Upper lobe of left lung (tissue), 6 donors: ENCODE data around the gene LHX2. TPM values are rescaled to one million over a fixed set of nuclear protein-coding genes. Genes with fewer than 3 reads are reported as not detected.

Source experiments
- ATAC-seq, 2 donors: fragments of 200-7000 bp; cut with Tn5 transposase; one replicate each; pipeline ENCODE4 v1.9.1; 2022; ENCODE audit warnings: mild to moderate bottlenecking in 2 of 2, moderate library complexity in 2 of 2; ENCODE audit not compliant: low FRiP score in 2 of 2
- DNase-seq, 2 donors: peaks; one replicate each; pipeline ENCODE4 v3.0.0-alpha.2; 2019 to 2020
- H3K27ac ChIP-seq, 4 donors: fragments of 200-600 bp; sonication (generic); one replicate each; pipeline ENCODE4 v1.5.1; 2016 to 2019
- H3K27me3 ChIP-seq, 4 donors: fragments of 200-600 bp; sonication (generic); one replicate each; pipeline ENCODE4 v1.5.1; 2017 to 2019
- H3K36me3 ChIP-seq, 4 donors: fragments of 200-600 bp; sonication (generic); one replicate each; pipeline ENCODE4 v1.5.1; 2016 to 2019
- H3K4me1 ChIP-seq, 4 donors: fragments of 200-600 bp; sonication (generic); one replicate each; pipeline ENCODE4 v1.5.1; 2018 to 2019
- H3K4me3 ChIP-seq, 4 donors: fragments of 200-600 bp; sonication (generic); one replicate each; pipeline ENCODE4 v1.5.1; 2017 to 2019; ENCODE audit warnings: mild to moderate bottlenecking in 2 of 4, moderate library complexity in 1 of 4
- H3K9me3 ChIP-seq, 4 donors: fragments of 200-600 bp; sonication (generic); one replicate each; pipeline ENCODE4 v1.5.1; 2018 to 2019
- EP300 ChIP-seq, 4 donors: sonication (generic); formaldehyde crosslinking; IDR thresholded peaks; one replicate each; pipeline ENCODE4 v1.5.1; 2017; ENCODE audit warnings: antibody characterized with exemption in 4 of 4, control low read depth in 2 of 4
- POLR2A ChIP-seq, 4 donors: fragments of 450-650 bp; IDR thresholded peaks; one replicate each; pipeline ENCODE4 v1.5.1; 2016 to 2017; ENCODE audit warnings: antibody characterized with exemption in 4 of 4, mild to moderate bottlenecking in 2 of 4
- POLR2AphosphoS5 ChIP-seq, 2 donors: sonication (generic); formaldehyde crosslinking; IDR thresholded peaks; one replicate each; pipeline ENCODE4 v1.5.1; 2017; ENCODE audit warnings: antibody characterized with exemption in 2 of 2
- WGBS, 2 donors: methylation state at CpG; one replicate each; pipeline ENCODE4 v1.1.5; 2017 to 2018; 5-methylcytosine and 5-hydroxymethylcytosine counted together
- total RNA-seq, 6 donors: library from RNA; depleted of rRNA in 4 of 6; stranded (reverse); fragments of >200 nt in 4 of 6; gene quantifications; one replicate each; pipeline versions ENCODE4 v1.1.0 to v1.2.1, GENCODE V29; 2016 to 2021
- TF ChIP-seq, protein P1 (sequence below), 6 experiments: fragments of 450-650 bp in 4 of 6; fragments of 200-600 bp in 2 of 6; sonication (generic) in 2 of 6; IDR thresholded peaks; one replicate each; pipeline ENCODE4 v1.5.1; 2016 to 2019; ENCODE audit warnings: antibody characterized with exemption in 6 of 6
- donor health status: DM: no; HTN: no; CAD: no; lungs with moderate emphysema.
- donor health status: DM: no; HTN: yes; CAD: no; lungs with severe emphysema.

The LHX2 gene
- total RNA-seq, 6 donors from 2014 or later = not detected

GRCh38 chr9:124003636-124004349 lies 7.8 kb upstream of the LHX2 start:
- DNase-seq (no peak), ATAC-seq (no peak)
- H3K36me3 ChIP-seq = no peaks in the 10 kb centered on the region
- H3K4me3 ChIP-seq = no peak overlapping the region
- H3K9me3 ChIP-seq = no peaks in the 10 kb centered on the region
- peaks cover 2 to 88% (median 44%) of the 10 kb centered on the region in 4 donors for H3K27me3 ChIP-seq
- TF ChIP-seq POLR2AphosphoS5 (IDR thresholded peaks at IDR 0.05) = no peak
- TF ChIP-seq POLR2A (IDR thresholded peaks at IDR 0.05) = no peak
- TF ChIP-seq, protein P1, sequence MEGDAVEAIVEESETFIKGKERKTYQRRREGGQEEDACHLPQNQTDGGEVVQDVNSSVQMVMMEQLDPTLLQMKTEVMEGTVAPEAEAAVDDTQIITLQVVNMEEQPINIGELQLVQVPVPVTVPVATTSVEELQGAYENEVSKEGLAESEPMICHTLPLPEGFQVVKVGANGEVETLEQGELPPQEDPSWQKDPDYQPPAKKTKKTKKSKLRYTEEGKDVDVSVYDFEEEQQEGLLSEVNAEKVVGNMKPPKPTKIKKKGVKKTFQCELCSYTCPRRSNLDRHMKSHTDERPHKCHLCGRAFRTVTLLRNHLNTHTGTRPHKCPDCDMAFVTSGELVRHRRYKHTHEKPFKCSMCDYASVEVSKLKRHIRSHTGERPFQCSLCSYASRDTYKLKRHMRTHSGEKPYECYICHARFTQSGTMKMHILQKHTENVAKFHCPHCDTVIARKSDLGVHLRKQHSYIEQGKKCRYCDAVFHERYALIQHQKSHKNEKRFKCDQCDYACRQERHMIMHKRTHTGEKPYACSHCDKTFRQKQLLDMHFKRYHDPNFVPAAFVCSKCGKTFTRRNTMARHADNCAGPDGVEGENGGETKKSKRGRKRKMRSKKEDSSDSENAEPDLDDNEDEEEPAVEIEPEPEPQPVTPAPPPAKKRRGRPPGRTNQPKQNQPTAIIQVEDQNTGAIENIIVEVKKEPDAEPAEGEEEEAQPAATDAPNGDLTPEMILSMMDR (IDR thresholded peaks at IDR 0.05) = no peak
- no peak for TF ChIP-seq EP300 (IDR thresholded peaks at IDR 0.05)
- WGBS, 2 donors = 3 to 7% methylated on average over 4 of the region's 4 CpGs
- no peak overlapping the region for H3K27ac ChIP-seq
- H3K4me1 ChIP-seq = peaks cover 14 to 26% (median 17%) of the 10 kb centered on the region in 4 donors

DNA sequence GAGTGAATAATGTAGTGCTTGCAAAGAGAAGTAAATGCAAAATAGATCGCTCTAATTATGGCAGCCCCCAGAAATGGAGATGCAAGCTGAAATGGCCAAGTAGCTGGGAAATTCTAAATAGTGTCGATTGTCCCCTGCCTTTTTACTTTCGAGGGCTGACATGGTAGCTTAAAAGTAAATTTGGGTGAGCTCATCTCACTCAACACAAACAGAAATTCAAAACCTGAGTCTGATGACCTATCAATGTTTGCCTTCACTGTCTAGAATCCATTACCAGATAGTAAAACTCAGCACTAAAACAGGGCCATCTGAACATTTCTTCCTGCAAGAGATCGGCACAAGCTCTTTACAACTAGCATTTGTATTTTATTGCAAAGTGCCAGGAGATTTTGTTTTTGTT lies 7.0 kb upstream of the LHX2 start:
- Histone ChIP-seq H3K27me3 (peaks cover 2 to 90% (median 49%) of the 10 kb centered on the region in 4 donors), H3K27ac (no peak overlapping the region), H3K4me3 (no peak overlapping the region), H3K9me3 (no peaks in the 10 kb centered on the region), H3K4me1 (peaks cover 14 to 28% (median 16%) of the 10 kb centered on the region in 4 donors), H3K36me3 (no peaks in the 10 kb centered on the region)
- ATAC-seq (no peak), DNase-seq (no peak)
- 11 to 17% methylated on average over 4 of the region's 4 CpGs for WGBS, 2 donors
- TF ChIP-seq POLR2A (IDR thresholded peaks at IDR 0.05) = no peak

DNA sequence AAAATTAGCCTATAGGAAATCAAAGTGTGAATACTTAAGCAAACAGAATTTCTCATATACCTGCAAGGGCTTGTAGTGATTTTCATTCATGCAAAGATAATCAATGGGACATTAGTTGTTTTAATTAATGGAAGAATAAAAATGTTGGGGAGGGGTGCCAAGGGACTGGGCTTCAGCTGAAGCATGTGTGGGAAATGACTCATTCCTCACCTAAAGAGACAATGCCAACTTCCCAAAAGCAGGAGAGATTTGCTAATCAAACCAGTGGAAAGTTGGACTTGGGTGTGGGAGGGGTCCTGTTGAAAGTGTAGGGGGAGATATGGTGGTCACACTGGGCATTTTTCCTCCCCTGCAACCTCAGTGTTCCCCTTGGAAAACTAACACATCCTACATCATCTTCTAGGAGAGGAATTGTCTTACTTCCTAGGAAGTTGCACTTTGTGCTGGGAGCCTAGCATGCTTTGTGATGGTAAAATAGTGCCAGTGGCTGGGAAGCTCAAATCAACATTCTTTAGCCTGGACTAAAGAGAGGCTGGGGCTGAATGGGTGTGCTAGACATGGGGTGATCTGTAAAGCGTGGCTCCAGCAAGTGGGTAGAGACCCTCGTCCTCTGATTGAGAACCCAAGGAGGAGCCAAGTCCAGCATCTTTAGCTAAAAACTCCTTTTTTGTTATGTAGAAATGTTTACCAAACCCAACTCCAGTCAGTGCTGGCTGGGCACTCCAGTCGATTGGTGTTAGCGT lies 6.4 kb upstream of the LHX2 start:
- 6 to 8% methylated on average over 4 of the region's 4 CpGs for WGBS, 2 donors
- ATAC-seq (no peak), DNase-seq (no peak)
- Histone ChIP-seq H3K9me3 (no peaks in the 10 kb centered on the region), H3K4me1 (peaks cover 11 to 22% (median 14%) of the 10 kb centered on the region in 4 donors), H3K4me3 (no peak overlapping the region), H3K27me3 (peaks cover 2 to 93% (median 48%) of the 10 kb centered on the region in 4 donors), H3K36me3 (no peaks in the 10 kb centered on the region), H3K27ac (no peak overlapping the region)
- TF ChIP-seq, protein P1 (IDR thresholded peaks at IDR 0.05) = no peak
- TF ChIP-seq POLR2A (IDR thresholded peaks at IDR 0.05) (no peak), POLR2AphosphoS5 (IDR thresholded peaks at IDR 0.05) (no peak), EP300 (IDR thresholded peaks at IDR 0.05) (no peak)

DNA sequence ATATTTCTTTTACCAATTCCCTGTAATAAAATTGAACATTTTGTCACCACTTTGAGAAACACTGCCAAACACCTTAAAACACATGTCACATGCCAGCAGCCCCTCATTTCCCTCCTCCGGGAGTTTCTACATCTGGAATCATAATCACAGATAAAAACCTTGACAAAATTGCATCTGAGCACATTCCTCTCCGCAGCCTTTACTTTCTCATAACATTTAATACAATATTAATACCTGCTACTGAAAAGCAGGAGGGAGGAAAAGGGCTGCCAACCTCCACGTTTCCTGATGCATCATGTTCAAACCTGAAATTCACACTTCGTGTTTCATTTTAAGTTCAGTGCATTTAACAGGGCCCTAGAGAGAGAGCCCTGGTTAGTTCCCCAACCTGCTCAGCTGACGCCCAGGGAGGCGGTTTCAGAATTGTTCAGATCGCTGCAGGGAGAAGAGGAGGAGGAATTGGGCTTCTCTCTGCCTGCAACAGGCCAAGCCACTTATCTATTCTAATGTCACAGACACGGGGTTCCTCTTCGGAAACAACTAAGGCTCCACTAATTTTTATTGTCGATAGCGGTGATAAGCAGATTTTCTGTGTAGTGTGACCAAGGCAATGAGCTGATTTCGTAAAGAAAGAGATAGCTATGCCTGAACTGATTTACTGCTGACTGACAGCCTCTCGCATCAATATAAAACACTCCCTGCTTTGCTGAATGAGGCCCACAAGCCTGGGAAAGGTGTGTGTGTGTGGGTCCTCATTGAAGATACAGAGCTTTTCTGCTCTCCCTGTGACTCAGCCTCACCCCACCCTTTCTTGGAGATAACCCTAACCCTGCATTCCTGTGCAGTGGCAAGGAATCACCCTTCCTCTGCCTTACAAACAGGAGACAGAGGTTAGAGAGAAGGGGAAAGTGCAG lies 4.9 kb upstream of the LHX2 start:
- no peaks in the 10 kb centered on the region for H3K36me3 ChIP-seq
- H3K4me1 ChIP-seq = peaks cover 20 to 30% (median 24%) of the 10 kb centered on the region in 4 donors
- H3K27ac ChIP-seq = no peak overlapping the region
- ATAC-seq (no peak), DNase-seq (no peak)
- TF ChIP-seq POLR2A (IDR thresholded peaks at IDR 0.05) (no peak), EP300 (IDR thresholded peaks at IDR 0.05) (no peak), POLR2AphosphoS5 (IDR thresholded peaks at IDR 0.05) (no peak)
- TF ChIP-seq, protein P1 (IDR thresholded peaks at IDR 0.05) = no peak
- H3K27me3 ChIP-seq = peaks cover 2 to 95% (median 49%) of the 10 kb centered on the region in 4 donors
- no peaks in the 10 kb centered on the region for H3K9me3 ChIP-seq
- H3K4me3 ChIP-seq = no peak overlapping the region
- 6 to 7% methylated on average over 13 of the region's 13 CpGs for WGBS, 2 donors
